Astrocyte (in vitro differentiated cells and primary cell): Measurements from ENCODE around the gene CCR6. TPM values are rescaled to one million over a fixed set of nuclear protein-coding genes. Genes with fewer than 3 reads are reported as not detected.

Source experiments
- DNase-seq: peaks from one replicate; pipeline ENCODE4 v3.0.0-alpha.2; 2010; ENCODE audit warnings: low read depth
- FAIRE-seq: peaks from 2 replicates; lab custom pipeline; 2011; peaks lifted over from hg19 to GRCh38; lab: Jason Lieb, UNC
- H2AFZ ChIP-seq: 2 replicates; pipeline ENCODE4 v1.6.0; 2012; ENCODE audit warnings: low read depth, low read length, inconsistent platforms
- H3K27ac ChIP-seq: 2 replicates; pipeline ENCODE4 v1.5.1; 2011; ENCODE audit warnings: low read depth, low read length, inconsistent platforms
- H3K27me3 ChIP-seq: 2 replicates; pipeline ENCODE4 v1.6.0; 2011; ENCODE audit warnings: low read length, inconsistent platforms; ENCODE audit not compliant: insufficient read depth
- H3K36me3 ChIP-seq: 2 replicates; pipeline ENCODE4 v1.5.1; 2011; ENCODE audit warnings: low read length, inconsistent platforms; ENCODE audit not compliant: insufficient read depth
- H3K4me1 ChIP-seq: 2 replicates; pipeline ENCODE4 v1.5.1; 2011; ENCODE audit warnings: low read length, inconsistent platforms; ENCODE audit not compliant: insufficient read depth
- H3K4me2 ChIP-seq: 2 replicates; pipeline ENCODE4 v1.6.0; 2012; ENCODE audit warnings: low read length, inconsistent platforms
- H3K4me3 ChIP-seq: 2 replicates; pipeline ENCODE4 v1.5.1; 2011; ENCODE audit warnings: low read depth, mild to moderate bottlenecking, low read length, inconsistent platforms; ENCODE audit not compliant: insufficient read depth
- H3K79me2 ChIP-seq: 2 replicates; pipeline ENCODE4 v1.6.0; 2012; ENCODE audit warnings: mild to moderate bottlenecking, low read length, inconsistent platforms; ENCODE audit not compliant: insufficient read depth
- H3K9ac ChIP-seq: 2 replicates; pipeline ENCODE4 v1.6.0; 2012; ENCODE audit warnings: mild to moderate bottlenecking, low read length, inconsistent platforms
- H3K9me3 ChIP-seq: 2 replicates; pipeline ENCODE4 v1.5.1; 2012; ENCODE audit warnings: low read depth, mild to moderate bottlenecking, low read length, inconsistent platforms; ENCODE audit not compliant: insufficient read depth
- H4K20me1 ChIP-seq: 2 replicates; pipeline ENCODE4 v1.6.0; 2012; ENCODE audit warnings: low read length, inconsistent platforms; ENCODE audit not compliant: insufficient read depth
- H3K27ac Mint-ChIP-seq: one replicate; pipeline ENCODE4 v1.8.0; 2021; ENCODE audit warnings: mild to moderate bottlenecking, mixed read lengths; ENCODE audit not compliant: unreplicated experiment
- H3K27me3 Mint-ChIP-seq: one replicate; pipeline ENCODE4 v1.8.0; 2021; ENCODE audit warnings: low read depth, mixed read lengths; ENCODE audit not compliant: unreplicated experiment
- H3K36me3 Mint-ChIP-seq: one replicate; pipeline ENCODE4 v1.8.0; 2021; ENCODE audit warnings: low read depth, mixed read lengths; ENCODE audit not compliant: unreplicated experiment
- H3K4me1 Mint-ChIP-seq: one replicate; pipeline ENCODE4 v1.8.0; 2021; ENCODE audit warnings: low read depth, mixed read lengths; ENCODE audit not compliant: unreplicated experiment
- H3K4me3 Mint-ChIP-seq: one replicate; pipeline ENCODE4 v1.8.0; 2021; ENCODE audit warnings: mild to moderate bottlenecking, moderate library complexity, mixed read lengths; ENCODE audit not compliant: unreplicated experiment
- H3K9me3 Mint-ChIP-seq: one replicate; pipeline ENCODE4 v1.8.0; 2021; ENCODE audit warnings: mild to moderate bottlenecking, mixed read lengths; ENCODE audit not compliant: unreplicated experiment
- EZH2 ChIP-seq: IDR thresholded peaks from 2 replicates; pipeline ENCODE4 v1.6.1; 2012; ENCODE audit warnings: mild to moderate bottlenecking, low read length, inconsistent platforms; ENCODE audit not compliant: insufficient read depth
- total RNA-seq: library from RNA; stranded (reverse); gene quantifications from 2 replicates; pipeline ENCODE4 v1.2.1, GENCODE V29; 2021
- TF ChIP-seq, protein P1 (sequence below): IDR thresholded peaks from 2 replicates; pipeline ENCODE4 v1.5.1; 2011; ENCODE audit warnings: low read depth, mild to moderate bottlenecking, inconsistent platforms, low read length, moderate library complexity; ENCODE audit not compliant: insufficient read depth

Gene CCR6
- total RNA-seq, 1 donor from 2014 or later = not detected

GRCh38 chr6:167148021-167148420 lies 25.1 kb downstream of the CCR6 start:
- TF ChIP-seq, protein P1, sequence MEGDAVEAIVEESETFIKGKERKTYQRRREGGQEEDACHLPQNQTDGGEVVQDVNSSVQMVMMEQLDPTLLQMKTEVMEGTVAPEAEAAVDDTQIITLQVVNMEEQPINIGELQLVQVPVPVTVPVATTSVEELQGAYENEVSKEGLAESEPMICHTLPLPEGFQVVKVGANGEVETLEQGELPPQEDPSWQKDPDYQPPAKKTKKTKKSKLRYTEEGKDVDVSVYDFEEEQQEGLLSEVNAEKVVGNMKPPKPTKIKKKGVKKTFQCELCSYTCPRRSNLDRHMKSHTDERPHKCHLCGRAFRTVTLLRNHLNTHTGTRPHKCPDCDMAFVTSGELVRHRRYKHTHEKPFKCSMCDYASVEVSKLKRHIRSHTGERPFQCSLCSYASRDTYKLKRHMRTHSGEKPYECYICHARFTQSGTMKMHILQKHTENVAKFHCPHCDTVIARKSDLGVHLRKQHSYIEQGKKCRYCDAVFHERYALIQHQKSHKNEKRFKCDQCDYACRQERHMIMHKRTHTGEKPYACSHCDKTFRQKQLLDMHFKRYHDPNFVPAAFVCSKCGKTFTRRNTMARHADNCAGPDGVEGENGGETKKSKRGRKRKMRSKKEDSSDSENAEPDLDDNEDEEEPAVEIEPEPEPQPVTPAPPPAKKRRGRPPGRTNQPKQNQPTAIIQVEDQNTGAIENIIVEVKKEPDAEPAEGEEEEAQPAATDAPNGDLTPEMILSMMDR = no peak
- TF ChIP-seq EZH2 = no peak

DNA sequence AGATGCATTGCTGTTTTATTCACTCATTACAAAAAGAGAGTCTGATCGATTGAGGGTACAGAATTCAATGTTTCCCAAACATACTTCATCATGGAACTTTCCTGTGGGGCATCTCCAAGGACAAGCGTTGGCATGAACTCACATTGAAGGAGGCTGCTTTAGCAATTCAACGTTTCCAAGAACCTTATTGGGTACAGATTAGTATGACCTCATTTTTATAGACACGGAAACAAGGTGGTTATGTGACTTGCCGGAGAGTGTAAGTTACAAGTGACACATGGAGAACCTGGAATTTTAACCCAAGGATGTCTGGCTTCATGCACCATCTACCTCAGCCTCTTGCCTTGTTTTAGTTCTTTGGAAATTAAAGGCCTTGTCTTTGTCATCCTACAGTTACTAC lies 26.1 kb downstream of the CCR6 start:
- Histone ChIP-seq H3K4me1 (no peaks in the 10 kb centered on the region), H3K9ac (no peak overlapping the region), H3K36me3 (no peaks in the 10 kb centered on the region), H3K4me2 (no peak overlapping the region), H3K79me2 (no peaks in the 10 kb centered on the region), H3K9me3 (no peaks in the 10 kb centered on the region), H4K20me1 (no peaks in the 10 kb centered on the region), H3K27ac (no peak overlapping the region), H3K4me3 (no peak overlapping the region), H2AFZ (no peak overlapping the region), H3K27me3 (no peaks in the 10 kb centered on the region)
- Mint-ChIP-seq H3K36me3 (no peaks in the 10 kb centered on the region), H3K27me3 (peaks cover 22% of the 10 kb centered on the region), H3K9me3 (peaks cover 7% of the 10 kb centered on the region), H3K4me3 (no peak overlapping the region), H3K27ac (no peak overlapping the region), H3K4me1 (peaks cover 24% of the 10 kb centered on the region)
- DNase-seq = no peak
- TF ChIP-seq EZH2 = no peak
- TF ChIP-seq, protein P1 = no peak
- FAIRE-seq = no peak

More at GRCh38 chr6:167148021-167148420, 25.1 kb downstream of the CCR6 start:
- Histone ChIP-seq H2AFZ (no peak overlapping the region), H3K9me3 (no peaks in the 10 kb centered on the region), H3K4me1 (no peaks in the 10 kb centered on the region), H3K9ac (no peak overlapping the region), H3K79me2 (no peaks in the 10 kb centered on the region), H3K36me3 (no peaks in the 10 kb centered on the region), H3K4me3 (no peak overlapping the region), H4K20me1 (no peaks in the 10 kb centered on the region), H3K27ac (no peak overlapping the region), H3K27me3 (no peaks in the 10 kb centered on the region), H3K4me2 (no peak overlapping the region)
- H3K27ac Mint-ChIP-seq = no peak overlapping the region
- peaks cover 29% of the 10 kb centered on the region for H3K27me3 Mint-ChIP-seq
- peaks cover 7% of the 10 kb centered on the region for H3K9me3 Mint-ChIP-seq
- DNase-seq (no peak), FAIRE-seq (no peak)
- H3K4me3 Mint-ChIP-seq = no peak overlapping the region
- H3K4me1 Mint-ChIP-seq = peaks cover 15% of the 10 kb centered on the region
- no peaks in the 10 kb centered on the region for H3K36me3 Mint-ChIP-seq

DNA sequence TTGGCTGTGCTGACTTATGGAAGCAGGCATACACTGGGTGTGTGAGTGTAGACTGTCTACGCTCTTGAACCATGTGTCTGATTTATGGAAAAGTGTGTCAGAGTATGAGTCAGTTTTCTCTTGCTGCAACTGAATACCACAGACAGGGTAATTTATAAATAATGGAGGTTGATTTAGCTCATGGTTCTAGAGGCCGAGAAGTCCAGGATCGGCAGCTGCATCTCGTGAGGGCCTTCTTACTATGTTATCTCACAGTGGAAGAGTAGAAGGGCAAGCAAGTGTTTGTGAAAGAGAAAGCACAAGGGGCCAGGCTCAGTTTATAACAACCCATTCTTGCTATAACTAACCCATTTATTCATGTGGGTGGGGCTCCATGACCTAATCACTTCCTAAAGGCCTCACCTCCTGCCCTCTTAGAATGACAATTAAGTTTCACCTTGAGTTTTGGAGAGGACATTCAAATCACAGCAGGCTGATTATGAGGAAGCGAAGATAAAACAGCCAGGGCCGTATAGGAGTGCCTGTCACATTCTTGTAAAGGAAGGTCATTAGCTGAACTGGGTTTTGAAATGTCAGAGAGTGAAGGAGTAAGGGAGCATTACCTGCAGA lies 28.1 kb downstream of the CCR6 start:
- H3K4me2 ChIP-seq = no peak overlapping the region
- peaks cover 13% of the 10 kb centered on the region for H3K27me3 Mint-ChIP-seq
- peaks cover 27% of the 10 kb centered on the region for H3K4me1 Mint-ChIP-seq
- no peaks in the 10 kb centered on the region for H3K79me2 ChIP-seq
- H3K27me3 ChIP-seq = no peaks in the 10 kb centered on the region
- FAIRE-seq (no peak), DNase-seq (no peak)
- peaks cover 4% of the 10 kb centered on the region for H3K9me3 Mint-ChIP-seq
- no peak overlapping the region for H3K4me3 Mint-ChIP-seq
- TF ChIP-seq, protein P1 = no peak
- no peak for TF ChIP-seq EZH2
- H3K27ac Mint-ChIP-seq = no peak overlapping the region
- H3K36me3 Mint-ChIP-seq = no peaks in the 10 kb centered on the region
- H4K20me1 ChIP-seq = no peaks in the 10 kb centered on the region
- no peak overlapping the region for H3K4me3 ChIP-seq
- H3K36me3 ChIP-seq = no peaks in the 10 kb centered on the region
- H3K4me1 ChIP-seq = no peaks in the 10 kb centered on the region
- no peak overlapping the region for H3K27ac ChIP-seq
- no peak overlapping the region for H3K9ac ChIP-seq
- H2AFZ ChIP-seq = no peak overlapping the region
- no peaks in the 10 kb centered on the region for H3K9me3 ChIP-seq
